K562 (cell line): ENCODE data around the gene PRKCB. TPM values are rescaled to one million over a fixed set of nuclear protein-coding genes. Genes with fewer than 3 reads are reported as not detected.
A peak's percentile ranks its signal among the peaks of the same experiment; 100 is the strongest.

ENCODE experiments used
- ARID2 ChIP-seq: fragments of 450-650 bp; IDR thresholded peaks from 2 replicates; pipeline ENCODE4 v1.6.1; 2017; ENCODE audit warnings: antibody characterized with exemption, mild to moderate bottlenecking
- ATF4 ChIP-seq: fragments of 450-650 bp; formaldehyde crosslinking; IDR thresholded peaks from 2 replicates; pipeline ENCODE4 v1.4.0; 2022; ENCODE audit warnings: mild to moderate bottlenecking, moderate library complexity
- DDX20 ChIP-seq: fragments of 450-650 bp; IDR thresholded peaks from 2 replicates; pipeline ENCODE4 v1.6.1; 2016; ENCODE audit warnings: missing genetic modification characterization, low read depth, mild to moderate bottlenecking, missing compliant biosample characterization, moderate library complexity
- DIDO1 ChIP-seq: fragments of 450-650 bp; IDR thresholded peaks from 2 replicates; pipeline ENCODE4 v1.6.1; 2016; ENCODE audit warnings: low read depth, missing biosample characterization, missing genetic modification characterization
- FOXK2 ChIP-seq, 2 experiments: fragments of 450-650 bp; IDR thresholded peaks in 1 of 2; conservative IDR thresholded peaks in 1 of 2; 2 replicates each; pipeline ENCODE4 v1.6.1; 2016; ENCODE audit warnings: low read depth in 2 of 2, mild to moderate bottlenecking in 1 of 2
- KHSRP ChIP-seq: fragments of 450-650 bp; IDR thresholded peaks from 2 replicates; pipeline ENCODE4 v1.6.1; 2017
- MBD2 ChIP-seq: sonication (generic); IDR thresholded peaks from 2 replicates; pipeline ENCODE4 v1.6.1; 2016; ENCODE audit warnings: low read depth, borderline replicate concordance
- MTA3 ChIP-seq: fragments of 450-650 bp; formaldehyde crosslinking; IDR thresholded peaks from 2 replicates; pipeline ENCODE4 v1.6.1; 2017; ENCODE audit warnings: mild to moderate bottlenecking, borderline replicate concordance
- NFIC ChIP-seq: fragments of 450-650 bp; IDR thresholded peaks from 2 replicates; pipeline ENCODE4 v1.6.1; 2017; ENCODE audit warnings: mild to moderate bottlenecking, inconsistent platforms
- PBX2 ChIP-seq, 2 experiments: IDR thresholded peaks in 1 of 2; conservative IDR thresholded peaks in 1 of 2; 2 replicates each; pipeline ENCODE4 v1.6.1; 2016; ENCODE audit warnings: low read depth in 2 of 2, mild to moderate bottlenecking in 1 of 2, missing compliant biosample characterization in 1 of 2, missing genetic modification characterization in 1 of 2, moderate library complexity in 1 of 2
- POLR2H ChIP-seq: IDR thresholded peaks from 2 replicates; pipeline ENCODE4 v1.6.1; 2016; ENCODE audit warnings: missing genetic modification characterization, low read depth, mild to moderate bottlenecking, control low read depth, missing compliant biosample characterization, moderate library complexity
- RUNX1 ChIP-seq: sonication (generic); IDR thresholded peaks from 2 replicates; pipeline ENCODE4 v1.6.1; 2016; ENCODE audit warnings: antibody characterized with exemption, low read depth
- SFPQ ChIP-seq: fragments of 200-400 bp; formaldehyde crosslinking; IDR thresholded peaks from 2 replicates; pipeline ENCODE4 v1.6.1; 2017; ENCODE audit warnings: mild to moderate bottlenecking, low read depth, low read length, moderate library complexity
- SMARCA5 ChIP-seq: fragments of 450-650 bp; IDR thresholded peaks from 2 replicates; pipeline ENCODE4 v1.6.1; 2016
- SRSF3 ChIP-seq: fragments of 200-400 bp; formaldehyde crosslinking; IDR thresholded peaks from 2 replicates; pipeline ENCODE4 v1.6.1; 2016; ENCODE audit warnings: mild to moderate bottlenecking, low read length, moderate library complexity; ENCODE audit not compliant: insufficient read depth
- SRSF7 ChIP-seq: fragments of 200-400 bp; formaldehyde crosslinking; optimal IDR thresholded peaks from 2 replicates; pipeline ENCODE3; 2017; ENCODE audit warnings: mild to moderate bottlenecking, low read depth, low read length
- SUPT5H ChIP-seq: fragments of 450-650 bp; IDR thresholded peaks from 2 replicates; pipeline ENCODE4 v1.6.1; 2016
- TBL1XR1 ChIP-seq, 2 experiments: IDR thresholded peaks; 2 replicates each; pipeline ENCODE4 v1.6.1; 2012; ENCODE audit warnings: improper control_type of control experiment in 2 of 2, low read length in 2 of 2, mild to moderate bottlenecking in 1 of 2
- TGIF2 ChIP-seq: sonication (generic); formaldehyde crosslinking; IDR thresholded peaks from 2 replicates; pipeline ENCODE4 v1.8.1; 2022; ENCODE audit warnings: mild to moderate bottlenecking, missing genetic modification reagents, moderate library complexity
- ZFP36 ChIP-seq: fragments of 150-350 bp; IDR thresholded peaks from 2 replicates; pipeline ENCODE4 v1.6.1; 2018; ENCODE audit warnings: low read length, low read depth; ENCODE audit not compliant: partially characterized antibody
- ZNF3 ChIP-seq: fragments of 250-450 bp; sonication (Bioruptor Pico); IDR thresholded peaks from 2 replicates; pipeline ENCODE4 v1.5.0; 2021; ENCODE audit warnings: mild to moderate bottlenecking, moderate library complexity
- ZNF561 ChIP-seq: fragments of 450-650 bp; formaldehyde crosslinking; conservative IDR thresholded peaks from 2 replicates; pipeline ENCODE4 v1.4.0; 2020; ENCODE audit warnings: mild to moderate bottlenecking, moderate library complexity
- polyA plus RNA-seq, 8 experiments: library from polyadenylated mRNA; depleted of rRNA in 4 of 8; stranded (reverse) in 5 of 8; unstranded in 3 of 8; fragments of >200 nt; fragmentation: Nextera tagmentation in 2 of 8; fragmentation: Illumina TruSeq in 1 of 8; extraction: Ambion mirVana in 2 of 8; extraction: Trizol in 1 of 8; gene quantifications; 2 replicates each; pipeline versions ENCODE4 v1.2.1 to v1.2.3, GENCODE V29; 2011 to 2014; ENCODE audit warnings: inconsistent platforms in 1 of 8, missing spikeins in 1 of 8
- total RNA-seq, 7 experiments: library from RNA; depleted of rRNA in 6 of 7; stranded (reverse); fragments of >200 nt in 6 of 7; fragmentation: Illumina TruSeq in 2 of 7; extraction: Trizol in 2 of 7; gene quantifications; 2 replicates each; pipeline versions ENCODE4 v1.2.1 to v1.2.3, GENCODE V29; 2011 to 2021; ENCODE audit warnings: low replicate concordance in 1 of 7

PRKCB gene
- total and polyA plus RNA-seq, 9 of the 15 experiments (the other 6 are each of a cell fraction or from before 2014, with no cell fraction given): 49.9 to 276 (median 148) TPM

GRCh38 chr16:24116989-24117388 lies 281.2 kb downstream of the PRKCB start (continued):
- no peak for TF ChIP-seq ZFP36
- no peak for TF ChIP-seq NFIC
- no peak for TF ChIP-seq SRSF7
- TF ChIP-seq RUNX1: no peak
- no peak for TF ChIP-seq DIDO1 (tag)
- no peak for TF ChIP-seq ARID2
- TF ChIP-seq DDX20 (tag): no peak
- no peak for TF ChIP-seq TBL1XR1 (IDR thresholded peaks at IDR 0.05; ENCODE audit: low read length in 2 of 2)
- no peak for TF ChIP-seq FOXK2 (conservative IDR thresholded peaks at IDR 0.05 in 1 of 2, IDR thresholded peaks at IDR 0.05 in 1 of 2; ENCODE audit: low read depth in 2 of 2)
- TF ChIP-seq ZNF3 (CRISPR knock-in tag): no peak
- peak; percentile 55; the same call in 1 of the 2 replicates for TF ChIP-seq PBX2 (CRISPR knock-in tag; IDR thresholded peaks at IDR 0.05; ENCODE audit: low read depth)
- TF ChIP-seq PBX2 (tag; conservative IDR thresholded peaks at IDR 0.05; ENCODE audit: low read depth): peak; percentile 72
- 0 out of 2 replicates have a peak, but pooled peaks have one; percentile 3 for TF ChIP-seq MBD2
- no peak for TF ChIP-seq SRSF3
- no peak for TF ChIP-seq ZNF561 (CRISPR knock-in tag)
- no peak for TF ChIP-seq SFPQ
- no peak for TF ChIP-seq SUPT5H
- TF ChIP-seq POLR2H (tag): no peak
- TF ChIP-seq ATF4 (CRISPR knock-in tag): no peak
- TF ChIP-seq SMARCA5: no peak
- TF ChIP-seq TGIF2 (CRISPR knock-in tag): no peak
- TF ChIP-seq KHSRP: no peak
- no peak for TF ChIP-seq MTA3
